Stimulated activated CD4-positive, alpha-beta T cell treated with anti-CD3 and anti-CD28 coated beads, TNF-alpha, amount 100 ng/mL, for 4 hours (primary cell): ENCODE results near the gene SPTBN1.

Experiments
- DNase-seq, 3 experiments: peaks; one replicate each; pipeline ENCODE4 v3.0.0-alpha.2; 2020; ENCODE audit warnings: low read depth in 3 of 3

SPTBN1 gene

DNA sequence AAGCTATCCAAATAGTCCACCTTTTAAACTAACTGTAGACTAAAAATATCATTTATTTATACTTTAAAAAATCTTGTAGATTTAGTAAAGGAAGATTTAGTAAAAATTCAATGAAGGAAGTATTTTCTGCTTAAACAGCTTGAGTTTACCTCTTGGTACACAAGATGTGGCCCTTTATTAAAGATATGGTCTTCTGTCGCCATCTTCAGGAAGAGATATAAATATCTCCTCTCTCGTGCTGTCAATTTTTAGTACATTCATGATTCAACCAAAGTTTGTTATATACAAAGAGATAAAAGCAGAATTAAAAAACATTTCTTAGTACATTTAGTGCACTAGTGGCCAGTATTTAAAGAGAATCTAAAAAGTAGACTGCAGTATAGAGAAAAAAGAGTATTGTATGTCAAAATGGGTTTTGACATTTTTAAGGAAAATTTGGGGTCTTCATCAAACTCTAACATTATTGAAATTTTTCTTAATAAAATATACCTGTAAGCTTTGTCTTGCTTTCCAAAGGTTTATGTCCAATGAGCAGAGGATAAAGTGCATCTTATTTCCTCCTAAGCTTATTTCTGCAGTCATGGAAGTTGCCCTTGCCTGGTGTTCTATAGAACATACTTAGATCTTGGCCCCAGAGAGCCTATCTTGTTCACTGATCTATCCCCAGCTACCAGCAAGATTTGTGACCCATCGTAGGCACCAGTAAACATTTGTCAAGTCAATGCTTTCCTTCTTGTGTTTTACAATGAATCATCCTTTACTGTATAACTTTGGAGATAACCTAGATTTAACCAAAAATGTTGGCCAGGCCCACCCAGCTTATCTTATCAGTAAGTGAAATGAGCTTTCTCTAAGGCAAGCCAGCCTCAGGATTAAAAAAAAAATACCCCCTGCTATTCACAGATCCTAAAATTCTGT is 248.8 kb downstream of the SPTBN1 start:
- no peak for DNase-seq

DNA sequence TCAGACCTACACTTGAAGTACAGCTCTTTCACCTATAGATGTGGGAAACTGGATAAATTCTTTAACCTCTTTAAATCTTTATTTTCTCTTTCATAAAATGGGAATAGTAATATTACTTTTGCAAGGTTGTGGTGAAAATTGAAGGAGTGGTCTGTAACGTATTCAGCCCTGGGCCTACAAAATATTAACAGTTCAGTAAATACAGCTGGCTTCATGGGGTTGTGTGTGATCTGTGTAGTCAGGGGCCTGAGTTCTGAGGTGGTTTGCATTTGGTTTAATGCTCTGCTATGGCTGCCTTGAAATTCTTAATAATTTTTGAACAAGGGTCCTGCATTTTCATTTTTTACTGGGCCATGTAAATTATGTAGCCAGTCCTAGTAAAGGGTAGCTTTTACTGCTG is 250.5 kb downstream of the SPTBN1 start:
- no peak for DNase-seq

DNA sequence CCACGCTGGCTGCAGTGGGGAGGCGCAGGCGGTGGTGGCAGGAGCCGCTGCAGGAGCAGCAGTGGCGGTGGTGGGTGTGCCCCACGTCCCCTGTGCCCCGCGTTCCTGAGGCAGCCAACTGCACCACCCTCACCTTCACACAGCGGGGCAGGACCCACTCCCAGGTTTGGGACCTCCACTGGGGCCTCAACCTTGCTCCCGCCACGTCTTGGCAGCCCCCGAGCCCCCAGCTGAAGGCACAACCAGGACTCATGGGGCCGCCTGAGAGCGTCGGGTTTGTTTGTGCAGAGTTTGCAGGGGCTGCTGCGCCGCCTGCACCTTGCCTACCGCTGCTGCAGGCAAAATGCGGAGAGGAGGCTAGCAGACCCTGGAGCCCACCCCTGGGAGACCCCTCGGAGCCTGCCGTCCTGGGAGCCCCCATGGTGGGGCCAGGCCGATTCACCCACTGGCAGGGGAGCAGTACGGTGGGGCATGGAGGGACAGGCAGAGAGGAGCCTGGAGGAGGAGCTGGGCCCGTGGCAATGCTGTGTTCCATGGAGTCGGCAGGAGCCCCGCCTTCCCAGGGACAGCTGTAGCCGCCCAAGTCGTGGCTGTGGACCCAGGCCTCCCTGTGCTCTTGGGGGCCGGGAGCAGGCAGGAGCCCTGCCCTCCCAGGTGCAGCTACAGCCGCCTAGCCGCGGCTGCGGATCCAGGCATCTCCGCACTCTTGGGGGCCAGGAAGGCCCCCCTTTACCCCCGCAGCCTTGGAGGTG is 252.6 kb downstream of the SPTBN1 start:
- peak in 1 of 3 experiments; percentile 3 for DNase-seq

DNA sequence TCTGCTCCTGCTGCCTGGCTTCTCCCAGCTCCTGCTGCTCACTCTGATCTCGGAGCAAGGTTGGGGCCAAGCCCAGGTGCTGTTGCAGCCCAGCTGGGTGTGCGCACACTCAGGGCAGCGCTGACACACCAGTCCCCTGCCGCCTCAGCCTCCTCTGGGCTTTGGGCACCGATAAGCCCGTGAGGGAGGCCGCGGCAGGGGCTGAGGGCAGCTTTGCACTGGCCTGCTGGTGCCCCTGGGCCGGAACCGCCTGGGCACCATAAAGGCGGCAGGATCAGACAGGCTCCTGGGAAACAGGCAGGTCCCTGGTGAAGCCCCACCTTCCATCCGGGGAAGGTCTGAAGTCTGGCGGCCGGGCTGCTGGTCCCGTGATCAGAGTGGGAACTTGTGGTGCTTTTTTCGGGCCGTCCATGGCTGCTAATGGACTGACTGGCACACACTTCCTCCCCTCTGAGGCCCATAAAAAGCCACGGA is 253.2 kb downstream of the SPTBN1 start:
- DNase-seq, result no peak

DNA sequence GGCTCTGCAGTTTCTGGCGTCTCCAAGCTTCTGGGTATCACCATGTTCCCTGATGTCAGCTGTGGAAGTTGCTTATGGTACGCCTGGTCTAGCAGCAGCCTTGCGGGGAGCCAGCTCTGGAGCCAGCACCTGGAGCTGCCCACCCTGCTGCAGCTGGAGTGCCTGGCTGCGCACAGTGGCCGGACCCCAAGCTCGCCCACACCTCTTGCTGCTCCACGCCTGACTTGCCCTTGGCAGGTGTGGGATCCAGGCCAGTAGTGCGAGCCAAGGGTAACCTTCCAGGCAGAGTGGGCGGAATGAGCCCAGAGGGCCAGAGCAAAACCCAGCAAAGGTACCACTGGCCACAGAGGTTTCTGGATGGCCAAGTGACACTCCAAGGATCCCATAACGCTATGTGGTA is 254.1 kb downstream of the SPTBN1 start:
- no peak for DNase-seq

- no peak for DNase-seq
Measured at GRCh38 chr2:54712516-54712915, 256.4 kb downstream of the SPTBN1 start.

DNA sequence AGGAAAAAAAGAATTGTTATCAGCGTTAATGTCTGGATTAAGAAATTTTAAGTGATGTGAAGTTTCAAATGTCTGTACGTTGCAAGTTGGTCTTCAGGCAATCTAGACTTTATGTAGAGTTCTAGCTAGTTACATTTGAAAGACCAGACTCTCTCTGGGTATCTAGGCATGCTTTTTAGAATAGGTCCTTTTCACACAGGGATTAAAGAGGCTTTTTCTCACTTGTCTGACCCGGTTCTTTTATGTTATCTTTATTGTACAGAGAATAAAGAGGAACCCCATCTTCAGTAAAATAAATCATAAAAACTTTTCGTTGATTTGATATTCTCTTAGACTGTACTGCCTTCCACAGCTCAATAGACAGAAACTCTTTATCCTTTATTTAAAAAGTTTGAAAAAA is 258.9 kb downstream of the SPTBN1 start:
- DNase-seq, result no peak

DNA sequence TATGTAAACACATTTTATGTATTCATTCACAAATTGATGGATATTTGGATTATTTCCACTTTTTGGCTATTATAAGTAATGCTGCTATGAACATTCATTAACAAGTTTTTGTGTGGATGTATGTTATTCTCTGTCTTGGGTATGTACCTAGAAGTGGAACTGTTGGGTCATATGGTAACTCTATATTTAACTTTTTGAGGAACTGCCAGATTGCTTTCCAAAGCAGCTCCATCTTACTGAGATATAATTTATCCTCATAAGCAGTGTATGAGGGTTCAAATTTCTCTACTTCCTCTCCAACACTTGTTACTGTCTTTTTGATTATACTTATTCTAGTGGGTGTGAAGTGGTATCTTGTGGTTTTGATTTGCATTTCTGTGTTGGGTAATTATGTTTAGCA is 260.2 kb downstream of the SPTBN1 start:
- no peak for DNase-seq

DNA sequence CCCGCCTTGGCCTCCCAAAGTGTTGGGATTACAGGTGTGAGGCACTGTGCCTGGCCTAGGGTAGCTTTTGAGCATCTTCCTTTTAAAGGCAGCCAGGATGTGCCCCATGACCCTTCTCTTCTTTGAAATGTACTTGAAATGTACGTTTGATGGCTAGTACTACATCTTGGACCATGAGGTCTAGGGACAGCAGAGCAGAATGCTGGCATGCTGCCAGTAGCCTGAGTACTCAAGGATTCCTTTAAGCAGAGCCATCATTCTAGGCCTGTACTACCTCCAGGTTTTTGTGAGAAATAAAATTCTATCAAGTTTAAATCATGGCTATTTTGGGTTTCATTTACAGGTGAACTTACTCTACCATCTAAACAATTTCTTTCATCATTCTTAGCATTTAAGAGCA is 264.4 kb downstream of the SPTBN1 start:
- DNase-seq, result no peak
